Measurements from ENCODE around the gene CRYGB. TPM values are rescaled to one million over a fixed set of nuclear protein-coding genes. Genes with fewer than 3 reads are reported as not detected.
"Not testable (repeated sequence)": the region's sequence is repeated elsewhere in the genome, so short reads cannot be mapped to it uniquely, and the experiment has no call there.

CRYGB gene
- total RNA-seq, 1 donor from 2014 or later, result not detected

DNA sequence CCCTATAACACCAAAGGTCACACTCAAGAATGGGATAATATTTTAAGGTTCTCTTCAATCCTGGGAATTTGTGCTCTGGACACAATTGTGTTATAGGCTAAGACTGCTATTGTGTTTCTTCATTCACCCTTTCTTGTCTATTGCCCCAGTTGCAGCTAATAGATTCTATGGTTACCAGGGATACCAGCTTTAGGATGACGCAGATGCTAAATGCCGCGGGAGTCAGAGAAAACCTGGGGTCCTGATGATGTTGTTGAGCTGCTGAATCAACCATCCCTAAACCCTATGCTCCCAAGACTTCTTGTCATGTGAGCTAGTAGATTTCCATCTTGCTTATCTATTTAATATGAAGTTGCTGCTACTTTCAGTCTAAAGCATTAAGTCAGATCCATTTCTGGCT is 27.0 kb downstream of the CRYGB start:
- no peak overlapping the region for H3K9ac ChIP-seq (ENCODE audit: low read depth in 1 of 3, low read length in 3 of 3)
- H3K27ac ChIP-seq (ENCODE audit: low read depth, low read length), result no peak overlapping the region
- H3K4me3 ChIP-seq (ENCODE audit: low read length in 3 of 3), result no peak overlapping the region
- H3K36me3 ChIP-seq (ENCODE audit: control insufficient read depth in 3 of 3, insufficient read depth in 3 of 3, low read length in 3 of 3), result no peaks in the 10 kb centered on the region
- no peaks in the 10 kb centered on the region for H3K4me1 ChIP-seq (ENCODE audit: control insufficient read depth in 3 of 3, insufficient read depth in 3 of 3, low read length in 3 of 3)
- H3K9me3 ChIP-seq (ENCODE audit: control insufficient read depth in 3 of 3, low read length in 3 of 3), result no peaks in the 10 kb centered on the region
- H3K27me3 ChIP-seq (ENCODE audit: control insufficient read depth in 3 of 3, insufficient read depth in 3 of 3, low read length in 3 of 3), result peaks cover 0 to 6% (median 5%) of the 10 kb centered on the region in 3 donors

DNA sequence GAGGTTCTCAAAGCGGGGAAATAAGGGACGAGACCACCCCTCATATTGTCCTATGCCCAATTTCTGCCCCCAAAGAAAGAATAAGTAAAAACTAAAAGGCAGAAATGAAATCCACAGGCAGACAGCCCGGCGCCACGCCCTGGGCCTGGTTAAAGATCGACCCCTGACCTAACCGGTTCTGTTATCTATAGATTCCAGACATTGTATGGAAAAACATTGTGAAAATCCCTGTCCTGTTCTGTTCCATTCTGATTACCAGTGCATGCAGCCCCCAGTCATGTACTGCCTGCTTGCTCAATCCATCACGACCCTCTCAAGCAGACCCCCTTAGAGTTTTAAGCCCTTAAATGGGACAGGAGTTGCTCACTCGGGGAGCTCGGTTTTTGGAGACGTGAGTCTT is 28.6 kb downstream of the CRYGB start:
- H3K36me3 ChIP-seq (ENCODE audit: control insufficient read depth in 3 of 3, insufficient read depth in 3 of 3, low read length in 3 of 3); H3K27me3 ChIP-seq (ENCODE audit: control insufficient read depth in 3 of 3, insufficient read depth in 3 of 3, low read length in 3 of 3); H3K4me3 ChIP-seq (ENCODE audit: low read length in 3 of 3); H3K27ac ChIP-seq (ENCODE audit: low read depth, low read length); H3K9ac ChIP-seq (ENCODE audit: low read depth in 1 of 3, low read length in 3 of 3); H3K4me1 ChIP-seq (ENCODE audit: control insufficient read depth in 3 of 3, insufficient read depth in 3 of 3, low read length in 3 of 3); H3K9me3 ChIP-seq (ENCODE audit: control insufficient read depth in 3 of 3, low read length in 3 of 3): not testable (repeated sequence)

DNA sequence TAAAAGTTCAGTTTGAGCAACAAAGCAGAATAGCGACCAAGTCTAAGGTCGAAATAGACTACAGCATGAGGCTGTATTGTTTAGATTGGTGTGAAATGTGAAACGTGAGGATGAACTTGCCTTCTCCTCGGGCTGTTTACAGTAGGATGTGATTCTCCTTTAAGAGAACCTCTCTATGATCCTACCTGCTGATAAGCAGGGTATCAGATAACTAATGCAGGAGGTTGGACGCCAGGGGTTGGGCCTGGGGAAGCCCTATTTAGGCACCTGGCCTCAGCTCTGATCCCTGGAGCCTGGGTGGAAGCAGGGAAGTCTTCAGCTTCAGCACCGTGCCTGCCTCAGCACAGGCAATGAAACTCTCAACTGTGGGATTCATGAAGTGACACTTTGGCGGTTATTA is 33.0 kb downstream of the CRYGB start:
- Histone ChIP-seq H3K9ac (ENCODE audit: low read depth in 1 of 3, low read length in 3 of 3) (no peak overlapping the region), H3K4me3 (ENCODE audit: low read length in 3 of 3) (no peak overlapping the region), H3K36me3 (ENCODE audit: control insufficient read depth in 3 of 3, insufficient read depth in 3 of 3, low read length in 3 of 3) (no peaks in the 10 kb centered on the region), H3K9me3 (ENCODE audit: control insufficient read depth in 3 of 3, low read length in 3 of 3) (no peaks in the 10 kb centered on the region), H3K27ac (ENCODE audit: low read depth, low read length) (no peak overlapping the region), H3K27me3 (ENCODE audit: control insufficient read depth in 3 of 3, insufficient read depth in 3 of 3, low read length in 3 of 3) (peaks cover 3 to 14% (median 3%) of the 10 kb centered on the region in 3 donors), H3K4me1 (ENCODE audit: control insufficient read depth in 3 of 3, insufficient read depth in 3 of 3, low read length in 3 of 3) (peaks cover 0 to 3% (median 0%) of the 10 kb centered on the region in 3 donors)

DNA sequence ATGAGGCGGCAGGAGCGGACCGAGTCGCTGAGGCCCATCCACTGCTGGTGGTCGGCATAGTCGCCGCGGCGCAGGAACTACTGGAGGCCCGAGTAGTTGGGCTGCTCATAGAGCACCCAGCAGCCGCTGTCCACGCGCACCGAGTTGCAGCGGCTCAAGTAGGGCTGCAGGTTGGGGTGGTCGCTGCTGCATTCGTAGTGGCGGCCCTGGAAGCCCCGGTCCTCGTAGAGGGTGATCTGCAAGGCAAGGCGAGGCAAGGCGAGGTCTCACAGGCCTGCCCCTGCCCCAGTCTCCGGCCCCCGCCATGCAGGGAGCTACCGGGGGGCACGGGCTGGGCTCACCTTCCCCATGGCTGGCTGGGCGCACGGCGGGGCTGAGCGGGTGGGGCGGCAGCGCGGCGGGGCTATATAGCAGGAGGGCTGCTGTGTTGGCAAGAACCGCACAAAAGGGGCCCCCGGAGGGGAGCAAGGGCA is 33.6 kb downstream of the CRYGB start:
- H3K27ac ChIP-seq (ENCODE audit: low read depth, low read length); H3K4me3 ChIP-seq (ENCODE audit: low read length in 3 of 3); H3K9me3 ChIP-seq (ENCODE audit: control insufficient read depth in 3 of 3, low read length in 3 of 3); H3K4me1 ChIP-seq (ENCODE audit: control insufficient read depth in 3 of 3, insufficient read depth in 3 of 3, low read length in 3 of 3); H3K36me3 ChIP-seq (ENCODE audit: control insufficient read depth in 3 of 3, insufficient read depth in 3 of 3, low read length in 3 of 3); H3K9ac ChIP-seq (ENCODE audit: low read depth in 1 of 3, low read length in 3 of 3): not testable (repeated sequence)
- H3K27me3 ChIP-seq (ENCODE audit: control insufficient read depth in 3 of 3, insufficient read depth in 3 of 3, low read length in 3 of 3), result peaks cover 3 to 14% (median 3%) of the 10 kb centered on the region in 3 donors

DNA sequence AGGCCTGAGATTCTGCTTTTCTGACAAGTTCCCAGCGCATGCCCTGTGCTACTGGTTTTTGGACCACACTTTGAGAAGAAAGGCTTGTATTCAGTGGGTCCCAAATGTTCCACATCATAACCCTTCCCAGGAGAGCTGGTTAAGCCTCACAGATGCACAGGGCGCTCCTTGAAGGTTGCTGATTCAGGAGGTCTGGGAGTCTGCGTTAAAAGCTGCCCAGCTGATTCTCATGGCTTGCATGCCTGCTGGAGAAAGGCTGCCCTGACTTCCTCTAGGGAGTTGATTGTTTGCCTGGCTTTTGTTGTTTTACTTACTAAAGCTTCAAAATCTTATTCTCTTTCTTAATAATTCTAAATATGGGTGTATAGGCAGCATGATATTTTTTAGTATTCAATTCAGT is 42.3 kb downstream of the CRYGB start:
- no peaks in the 10 kb centered on the region for H3K4me1 ChIP-seq (ENCODE audit: control insufficient read depth in 3 of 3, insufficient read depth in 3 of 3, low read length in 3 of 3)
- no peaks in the 10 kb centered on the region for H3K9me3 ChIP-seq (ENCODE audit: control insufficient read depth in 3 of 3, low read length in 3 of 3)
- H3K36me3 ChIP-seq (ENCODE audit: control insufficient read depth in 3 of 3, insufficient read depth in 3 of 3, low read length in 3 of 3), result no peaks in the 10 kb centered on the region
- H3K27ac ChIP-seq (ENCODE audit: low read depth, low read length), result no peak overlapping the region
- H3K27me3 ChIP-seq (ENCODE audit: control insufficient read depth in 3 of 3, insufficient read depth in 3 of 3, low read length in 3 of 3), result peaks cover 0 to 9% (median 0%) of the 10 kb centered on the region in 3 donors
- H3K9ac ChIP-seq (ENCODE audit: low read depth in 1 of 3, low read length in 3 of 3), result no peak overlapping the region
- H3K4me3 ChIP-seq (ENCODE audit: low read length in 3 of 3), result no peak overlapping the region

DNA sequence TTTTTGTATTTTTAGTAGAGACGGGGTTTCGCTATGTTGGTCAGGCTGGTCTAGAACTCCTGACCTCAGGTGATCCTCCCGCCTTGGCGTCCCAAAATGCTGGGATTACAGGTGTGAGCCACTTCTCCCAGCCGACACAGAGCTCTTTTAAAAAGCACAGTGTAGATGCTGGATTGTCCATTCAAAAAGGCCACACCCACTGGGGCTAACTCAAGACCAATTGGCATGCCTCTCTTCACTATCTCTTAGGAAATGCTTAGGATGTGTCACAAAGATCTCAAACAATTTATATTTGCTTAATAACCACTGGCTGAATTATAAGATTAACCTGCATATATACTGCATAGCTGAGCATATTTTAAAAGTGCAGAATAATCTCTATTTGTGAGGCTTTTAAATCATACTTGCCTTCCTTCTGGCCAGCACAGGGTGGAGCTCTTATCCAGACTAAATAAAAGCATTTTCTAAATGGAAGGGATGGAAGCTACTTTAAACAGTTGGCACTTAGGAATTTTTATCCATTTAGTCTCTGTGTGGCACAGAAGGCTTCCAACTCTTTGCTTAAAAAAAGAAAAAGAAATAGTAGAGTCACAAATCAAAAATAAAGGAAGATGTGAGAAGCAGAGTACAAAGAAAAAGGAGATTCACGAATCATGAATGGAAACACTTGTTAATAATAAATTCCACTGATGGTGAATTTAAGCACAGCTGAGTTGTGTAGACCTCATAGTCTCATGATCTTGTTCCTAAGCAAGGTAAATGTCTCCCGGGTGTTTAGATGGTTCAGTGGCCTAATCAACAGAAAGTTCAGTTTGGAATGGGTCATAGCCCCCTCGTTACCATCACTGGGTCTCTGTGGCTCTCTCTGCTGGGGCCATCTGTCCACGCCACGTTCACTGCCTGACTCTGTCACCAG is 44.0 kb downstream of the CRYGB start:
- Histone ChIP-seq H3K36me3 (ENCODE audit: control insufficient read depth in 3 of 3, insufficient read depth in 3 of 3, low read length in 3 of 3) (no peaks in the 10 kb centered on the region), H3K27me3 (ENCODE audit: control insufficient read depth in 3 of 3, insufficient read depth in 3 of 3, low read length in 3 of 3) (peaks cover 0 to 8% (median 0%) of the 10 kb centered on the region in 3 donors), H3K9ac (ENCODE audit: low read depth in 1 of 3, low read length in 3 of 3) (no peak overlapping the region), H3K4me1 (ENCODE audit: control insufficient read depth in 3 of 3, insufficient read depth in 3 of 3, low read length in 3 of 3) (no peaks in the 10 kb centered on the region), H3K4me3 (ENCODE audit: low read length in 3 of 3) (no peak overlapping the region), H3K9me3 (ENCODE audit: control insufficient read depth in 3 of 3, low read length in 3 of 3) (no peaks in the 10 kb centered on the region), H3K27ac (ENCODE audit: low read depth, low read length) (no peak overlapping the region)

DNA sequence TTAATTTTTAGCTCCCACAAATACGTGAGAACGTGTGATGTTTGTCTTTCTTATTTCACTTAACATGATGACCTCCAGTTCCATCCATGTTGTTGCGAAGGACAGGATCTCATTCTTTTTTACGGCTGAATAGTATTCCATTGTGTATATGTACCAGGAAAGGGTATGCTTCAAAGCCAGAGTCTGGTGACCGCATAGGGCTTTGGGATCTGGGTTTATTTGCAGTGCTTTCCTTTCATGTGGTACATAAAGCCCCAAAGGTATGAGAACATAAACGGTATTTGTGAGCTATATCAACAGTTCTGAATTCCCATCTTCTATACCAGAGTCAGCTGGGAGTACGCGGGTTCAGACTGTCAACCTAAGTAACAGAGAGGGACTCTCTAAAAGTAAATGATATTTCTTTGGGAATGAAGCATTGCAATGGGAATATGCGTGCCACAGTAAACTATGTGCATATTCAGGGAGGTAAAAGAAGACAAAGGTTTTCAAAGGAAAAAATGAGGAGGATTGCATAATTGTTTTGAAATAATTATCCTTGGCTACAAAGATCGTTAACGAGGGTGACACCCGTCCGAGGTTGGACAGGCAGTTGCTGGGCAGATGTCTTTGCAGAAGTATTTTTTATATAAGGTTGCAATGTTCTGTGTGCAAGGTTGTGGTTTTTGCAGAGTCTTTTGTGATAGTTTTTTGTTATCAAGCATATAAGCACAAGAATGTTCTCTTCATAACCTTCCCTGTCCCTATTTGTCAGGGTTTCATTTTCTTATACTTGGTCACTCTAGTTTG is 46.1 kb downstream of the CRYGB start:
- Histone ChIP-seq H3K9me3 (ENCODE audit: control insufficient read depth in 3 of 3, low read length in 3 of 3) (no peaks in the 10 kb centered on the region), H3K36me3 (ENCODE audit: control insufficient read depth in 3 of 3, insufficient read depth in 3 of 3, low read length in 3 of 3) (no peaks in the 10 kb centered on the region), H3K27me3 (ENCODE audit: control insufficient read depth in 3 of 3, insufficient read depth in 3 of 3, low read length in 3 of 3) (no peaks in the 10 kb centered on the region), H3K27ac (ENCODE audit: low read depth, low read length) (no peak overlapping the region), H3K4me3 (ENCODE audit: low read length in 3 of 3) (no peak overlapping the region), H3K4me1 (ENCODE audit: control insufficient read depth in 3 of 3, insufficient read depth in 3 of 3, low read length in 3 of 3) (no peaks in the 10 kb centered on the region), H3K9ac (ENCODE audit: low read depth in 1 of 3, low read length in 3 of 3) (no peak overlapping the region)

DNA sequence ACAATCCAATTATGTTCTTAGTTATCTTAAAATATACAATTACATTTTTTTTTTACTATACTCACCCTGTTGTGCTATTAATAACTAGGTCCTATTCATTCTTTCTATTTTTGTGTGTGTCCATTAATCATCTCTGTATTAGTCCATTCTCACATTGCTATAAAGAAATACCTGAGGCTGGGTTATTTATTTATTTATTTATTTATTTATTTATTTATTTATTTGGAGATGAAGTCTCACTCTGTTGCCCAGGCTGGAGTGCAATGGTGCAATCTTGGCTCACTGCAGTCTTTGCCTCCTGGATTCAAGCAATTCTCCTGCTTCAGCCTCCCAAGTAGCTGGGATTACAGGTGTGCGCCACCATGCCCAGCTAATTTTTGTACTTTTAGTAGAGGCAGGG is 47.3 kb downstream of the CRYGB start:
- not testable (repeated sequence) for H3K4me1 ChIP-seq (ENCODE audit: control insufficient read depth in 3 of 3, insufficient read depth in 3 of 3, low read length in 3 of 3); H3K36me3 ChIP-seq (ENCODE audit: control insufficient read depth in 3 of 3, insufficient read depth in 3 of 3, low read length in 3 of 3); H3K4me3 ChIP-seq (ENCODE audit: low read length in 3 of 3); H3K9ac ChIP-seq (ENCODE audit: low read depth in 1 of 3, low read length in 3 of 3); H3K27ac ChIP-seq (ENCODE audit: low read depth, low read length); H3K9me3 ChIP-seq (ENCODE audit: control insufficient read depth in 3 of 3, low read length in 3 of 3); H3K27me3 ChIP-seq (ENCODE audit: control insufficient read depth in 3 of 3, insufficient read depth in 3 of 3, low read length in 3 of 3)

DNA sequence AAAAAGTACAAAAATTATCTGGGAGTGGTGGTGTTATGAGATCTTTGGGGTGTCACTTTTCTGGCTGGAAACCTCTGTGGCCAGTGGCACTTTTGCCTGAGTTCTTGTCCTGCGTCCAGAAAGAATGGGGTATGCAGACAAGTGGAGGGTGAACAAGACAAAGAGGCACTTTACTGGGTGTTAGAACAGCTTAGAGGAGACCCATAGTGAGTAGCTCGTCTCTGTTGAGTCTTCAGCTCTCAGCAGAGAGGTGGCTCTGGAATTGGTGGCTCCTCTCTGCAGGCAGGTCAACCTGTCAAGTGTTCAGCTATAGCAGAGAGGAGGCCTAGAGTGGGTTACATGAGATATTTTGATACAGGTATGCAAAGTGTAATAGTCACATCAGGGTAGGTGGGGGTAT is 47.7 kb downstream of the CRYGB start:
- Histone ChIP-seq H3K27ac (ENCODE audit: low read depth, low read length) (no peak overlapping the region), H3K27me3 (ENCODE audit: control insufficient read depth in 3 of 3, insufficient read depth in 3 of 3, low read length in 3 of 3) (no peaks in the 10 kb centered on the region), H3K4me3 (ENCODE audit: low read length in 3 of 3) (no peak overlapping the region), H3K9ac (ENCODE audit: low read depth in 1 of 3, low read length in 3 of 3) (no peak overlapping the region), H3K9me3 (ENCODE audit: control insufficient read depth in 3 of 3, low read length in 3 of 3) (no peaks in the 10 kb centered on the region), H3K36me3 (ENCODE audit: control insufficient read depth in 3 of 3, insufficient read depth in 3 of 3, low read length in 3 of 3) (no peaks in the 10 kb centered on the region), H3K4me1 (ENCODE audit: control insufficient read depth in 3 of 3, insufficient read depth in 3 of 3, low read length in 3 of 3) (no peaks in the 10 kb centered on the region)

DNA sequence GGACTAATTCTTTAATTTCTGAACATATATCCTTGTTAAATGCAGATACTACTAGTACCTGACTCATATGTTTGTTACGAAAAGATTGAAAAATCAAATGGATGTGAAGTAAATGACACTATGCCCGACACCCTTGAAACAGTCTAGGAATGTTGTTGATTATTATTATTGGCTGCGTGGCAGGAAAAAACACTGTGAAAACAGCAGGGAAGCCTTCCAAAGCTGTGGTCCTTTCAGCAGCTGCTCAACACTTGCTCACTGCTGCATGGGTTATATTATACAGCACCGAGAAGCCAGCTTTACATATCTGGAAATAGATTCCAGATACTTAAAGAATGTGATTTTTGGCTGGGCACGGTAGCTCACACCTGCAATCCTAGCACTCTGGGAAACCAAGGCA is 48.2 kb downstream of the CRYGB start:
- no peak overlapping the region for H3K27ac ChIP-seq (ENCODE audit: low read depth, low read length)
- H3K9me3 ChIP-seq (ENCODE audit: control insufficient read depth in 3 of 3, low read length in 3 of 3), result no peaks in the 10 kb centered on the region
- H3K4me1 ChIP-seq (ENCODE audit: control insufficient read depth in 3 of 3, insufficient read depth in 3 of 3, low read length in 3 of 3), result no peaks in the 10 kb centered on the region
- H3K9ac ChIP-seq (ENCODE audit: low read depth in 1 of 3, low read length in 3 of 3), result no peak overlapping the region
- no peaks in the 10 kb centered on the region for H3K27me3 ChIP-seq (ENCODE audit: control insufficient read depth in 3 of 3, insufficient read depth in 3 of 3, low read length in 3 of 3)
- no peaks in the 10 kb centered on the region for H3K36me3 ChIP-seq (ENCODE audit: control insufficient read depth in 3 of 3, insufficient read depth in 3 of 3, low read length in 3 of 3)
- no peak overlapping the region for H3K4me3 ChIP-seq (ENCODE audit: low read length in 3 of 3)
